ENCODE measurements around the gene TTC31. TPM values are rescaled to one million over a fixed set of nuclear protein-coding genes. Genes with fewer than 3 reads are reported as not detected.

Gene TTC31
- total RNA-seq, 1 experiment from 2014 or later: 38.7 TPM

- ChIA-PET CTCF (interaction anchor here (0.5 kb wide), 1 partner anchor 255 kb away, joined by 4 read pairs; no protein-coding TSS in a partner anchor), POLR2A (no interaction called here)
- no peak overlapping the region for H3K27ac ChIP-seq (ENCODE audit: low read length)
- no peak overlapping the region for H3K4me3 ChIP-seq (ENCODE audit: low read depth in 2 of 2, low read length in 2 of 2)
- intact Hi-C loops (cut with micrococcal nuclease; ENCODE audit: unreplicated experiment): no loop called here
- no peaks in the 10 kb centered on the region for H3K9me3 ChIP-seq (ENCODE audit: control insufficient read depth, insufficient read depth, low read depth, low read length)
- peaks cover 2% of the 10 kb centered on the region; the same call in 1 of the 2 replicates for H3K36me3 ChIP-seq (ENCODE audit: control insufficient read depth, insufficient read depth, low read length)
- in situ Hi-C loops (cut with HindIII; ENCODE audit: low pct_unique_long_range_greater_than_20kb, low sequenced_read_pairs): no loop called here
- TF ChIP-seq SIN3A (IDR thresholded peaks at IDR 0.05; ENCODE audit: borderline replicate concordance, insufficient read depth, low read depth, low read length): no peak
- TF ChIP-seq, protein P1, sequence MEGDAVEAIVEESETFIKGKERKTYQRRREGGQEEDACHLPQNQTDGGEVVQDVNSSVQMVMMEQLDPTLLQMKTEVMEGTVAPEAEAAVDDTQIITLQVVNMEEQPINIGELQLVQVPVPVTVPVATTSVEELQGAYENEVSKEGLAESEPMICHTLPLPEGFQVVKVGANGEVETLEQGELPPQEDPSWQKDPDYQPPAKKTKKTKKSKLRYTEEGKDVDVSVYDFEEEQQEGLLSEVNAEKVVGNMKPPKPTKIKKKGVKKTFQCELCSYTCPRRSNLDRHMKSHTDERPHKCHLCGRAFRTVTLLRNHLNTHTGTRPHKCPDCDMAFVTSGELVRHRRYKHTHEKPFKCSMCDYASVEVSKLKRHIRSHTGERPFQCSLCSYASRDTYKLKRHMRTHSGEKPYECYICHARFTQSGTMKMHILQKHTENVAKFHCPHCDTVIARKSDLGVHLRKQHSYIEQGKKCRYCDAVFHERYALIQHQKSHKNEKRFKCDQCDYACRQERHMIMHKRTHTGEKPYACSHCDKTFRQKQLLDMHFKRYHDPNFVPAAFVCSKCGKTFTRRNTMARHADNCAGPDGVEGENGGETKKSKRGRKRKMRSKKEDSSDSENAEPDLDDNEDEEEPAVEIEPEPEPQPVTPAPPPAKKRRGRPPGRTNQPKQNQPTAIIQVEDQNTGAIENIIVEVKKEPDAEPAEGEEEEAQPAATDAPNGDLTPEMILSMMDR (IDR thresholded peaks at IDR 0.05): peak; percentile 65; the same call in 1 of the 2 replicates
- peaks cover 13% of the 10 kb centered on the region for H3K4me1 ChIP-seq (ENCODE audit: control insufficient read depth, insufficient read depth, low read length)
- no peak for DNase-seq (ENCODE audit: low read depth, low spot score)
- ATAC-seq: no peak
- H3K27me3 ChIP-seq (ENCODE audit: control insufficient read depth, insufficient read depth, low read length): no peaks in the 10 kb centered on the region
- no TSS peak for BruUV-seq (replicated peaks)
Observed at GRCh38 chr2:74461187-74462053, 21.5 kb upstream of the TTC31 start.

DNA sequence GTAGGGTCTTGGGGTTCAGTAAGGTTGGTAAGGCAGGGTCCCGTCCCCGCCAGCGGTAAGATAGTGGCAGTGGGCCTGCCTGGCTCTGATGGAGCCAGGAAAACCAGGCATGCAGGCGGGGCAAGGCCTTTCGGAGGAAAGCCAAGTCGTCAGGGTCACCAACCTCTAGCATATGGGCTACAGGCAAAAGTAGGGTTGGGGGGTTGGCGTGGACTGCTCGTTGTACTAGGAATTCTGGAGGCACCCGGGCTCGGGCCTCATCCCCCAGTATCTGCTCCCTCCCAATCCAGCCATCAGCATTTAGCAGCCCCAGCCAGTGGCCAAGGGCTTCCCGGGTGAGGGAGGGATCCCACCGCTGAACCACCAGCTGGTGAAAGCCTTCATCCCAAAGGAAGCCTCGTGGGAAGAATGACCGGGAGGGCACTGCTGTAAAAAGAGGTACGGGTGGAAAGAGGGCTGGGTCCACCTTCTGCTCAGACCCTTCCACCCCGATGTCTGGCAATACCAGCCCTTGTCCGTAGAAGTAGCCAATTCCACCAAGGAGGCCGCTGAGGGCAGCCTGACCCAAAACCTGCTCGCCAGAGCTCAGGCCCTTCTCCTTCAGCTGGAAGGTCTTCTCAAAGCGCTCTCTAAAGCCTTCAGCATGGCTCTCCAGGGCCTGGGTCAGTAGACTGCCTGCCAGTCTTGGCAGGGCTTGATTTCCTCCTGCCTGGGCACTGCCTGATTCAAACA lies 20.7 kb upstream of the TTC31 start:
- no TSS peak for BruUV-seq (replicated peaks)
- TF ChIP-seq, protein P1 (IDR thresholded peaks at IDR 0.05): no peak
- TF ChIP-seq TCF7L2 (IDR thresholded peaks at IDR 0.05; ENCODE audit: low read depth, low read length) (no peak), REST (IDR thresholded peaks at IDR 0.05; ENCODE audit: insufficient read depth in 1 of 2, low read depth in 2 of 2, low read length in 1 of 2) (no peak), POLR2AphosphoS5 (IDR thresholded peaks at IDR 0.05; ENCODE audit: low read depth, low read length) (no peak), SIN3A (IDR thresholded peaks at IDR 0.05; ENCODE audit: borderline replicate concordance, insufficient read depth, low read depth, low read length) (no peak)
- POLR2A ChIA-PET: no interaction called here
- H3K4me3 ChIP-seq (ENCODE audit: low read depth in 2 of 2, low read length in 2 of 2): no peak overlapping the region
- intact Hi-C loops (cut with micrococcal nuclease; ENCODE audit: unreplicated experiment) (no loop called here), in situ Hi-C loops (cut with HindIII; ENCODE audit: low pct_unique_long_range_greater_than_20kb, low sequenced_read_pairs) (no loop called here)
- no peak for DNase-seq (ENCODE audit: low read depth, low spot score)
- ATAC-seq: no peak
- peaks cover 2% of the 10 kb centered on the region; the same call in 1 of the 2 replicates for H3K36me3 ChIP-seq (ENCODE audit: control insufficient read depth, insufficient read depth, low read length)
- H3K9me3 ChIP-seq (ENCODE audit: control insufficient read depth, insufficient read depth, low read depth, low read length): no peaks in the 10 kb centered on the region
- no peak overlapping the region for H3K27ac ChIP-seq (ENCODE audit: low read length)
- peaks cover 8% of the 10 kb centered on the region for H3K4me1 ChIP-seq (ENCODE audit: control insufficient read depth, insufficient read depth, low read length)
- no peaks in the 10 kb centered on the region for H3K27me3 ChIP-seq (ENCODE audit: control insufficient read depth, insufficient read depth, low read length)
- CTCF ChIA-PET: interaction anchor here (0.5 kb wide), 1 partner anchor 254 kb away, joined by 4 read pairs; no protein-coding TSS in a partner anchor

All from Panc1 (cell line).